Measurements from ENCODE around the gene PTPRM. TPM values are rescaled to one million over a fixed set of nuclear protein-coding genes. Genes with fewer than 3 reads are reported as not detected.

The PTPRM gene
- total and polyA plus RNA-seq, 5 donors from 2014 or later: 1.1 to 4.6 (median 3.6) TPM

DNA sequence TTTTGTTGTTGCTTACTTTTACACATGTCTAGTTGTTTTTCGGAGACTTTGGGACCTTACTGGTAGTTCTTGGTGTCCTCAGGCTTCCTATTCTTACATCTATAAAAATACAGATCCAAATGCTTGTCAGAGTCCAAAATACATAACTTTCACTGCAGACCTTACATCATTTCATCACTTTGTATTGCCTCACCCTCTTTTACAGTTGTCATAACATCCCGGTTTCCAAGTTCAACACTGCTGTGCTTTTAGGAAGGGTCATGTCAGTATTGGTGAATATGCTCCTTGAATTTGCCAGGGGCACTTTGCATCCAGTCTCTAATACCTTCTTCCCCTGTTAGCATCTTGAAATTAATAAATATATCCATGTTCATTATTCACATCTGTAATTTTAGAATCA, 523.9 kb downstream of the PTPRM start:
- Mint-ChIP-seq H3K27me3 (no peaks in the 10 kb centered on the region), H3K36me3 (no peaks in the 10 kb centered on the region), H3K4me1 (no peaks in the 10 kb centered on the region), H3K4me3 (no peak overlapping the region), H3K9me3 (peaks cover 0 to 4% (median 0%) of the 10 kb centered on the region in 7 donors), H3K27ac (no peak overlapping the region)
- Histone ChIP-seq H3K36me3 (ENCODE audit: control insufficient read depth, insufficient read depth, low read length) (no peaks in the 10 kb centered on the region), H3K9me3 (ENCODE audit: control insufficient read depth in 2 of 2, low read length in 2 of 2) (no peaks in the 10 kb centered on the region), H3K4me3 (ENCODE audit: low read depth, low read length) (no peak overlapping the region), H3K27ac (ENCODE audit: insufficient read depth, low read length, poor library complexity, severe bottlenecking) (no peak overlapping the region), H3K27me3 (ENCODE audit: control insufficient read depth, insufficient read depth, low read length) (no peaks in the 10 kb centered on the region), H3K4me1 (ENCODE audit: control insufficient read depth, insufficient read depth, low read length, poor library complexity, severe bottlenecking) (no peaks in the 10 kb centered on the region)
- ATAC-seq (ENCODE audit: low read depth in 2 of 2) (no peak), DNase-seq (no peak)

DNA sequence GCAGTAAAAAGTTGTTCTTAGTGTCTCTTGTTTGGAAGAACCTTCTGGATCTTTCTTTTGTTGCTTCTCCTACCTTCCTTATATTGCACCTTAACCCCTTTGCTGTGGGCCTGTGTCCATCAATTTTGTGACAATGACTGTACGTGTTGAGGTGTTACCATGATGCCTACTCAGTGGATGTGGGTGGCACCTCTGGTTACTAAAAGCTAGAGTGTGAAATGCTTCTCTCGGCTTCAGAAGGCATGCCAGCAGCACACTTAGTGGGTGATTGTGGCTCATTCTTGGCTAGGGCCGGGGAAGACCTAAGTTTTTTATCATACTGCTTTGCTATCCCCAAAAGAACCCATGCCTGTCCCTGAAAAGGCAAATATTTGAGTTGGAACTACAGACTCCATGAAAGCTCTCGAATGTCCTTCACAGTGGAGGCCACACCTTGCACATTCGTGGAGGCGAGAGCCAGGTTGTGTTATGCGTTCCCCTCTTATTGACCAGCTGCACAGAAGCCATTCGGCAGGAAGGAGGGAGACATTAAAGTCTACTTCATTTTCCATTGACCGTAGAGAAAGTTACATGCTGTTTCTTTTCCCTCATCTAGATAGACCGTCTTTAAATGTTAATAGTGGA, 528.9 kb downstream of the PTPRM start:
- peaks cover 0 to 14% (median 0%) of the 10 kb centered on the region in 7 donors for H3K9me3 Mint-ChIP-seq
- H3K27ac Mint-ChIP-seq: no peak overlapping the region
- no peaks in the 10 kb centered on the region for H3K36me3 ChIP-seq (ENCODE audit: control insufficient read depth, insufficient read depth, low read length)
- H3K27me3 Mint-ChIP-seq: no peaks in the 10 kb centered on the region
- H3K27me3 ChIP-seq (ENCODE audit: control insufficient read depth, insufficient read depth, low read length): no peaks in the 10 kb centered on the region
- H3K27ac ChIP-seq (ENCODE audit: insufficient read depth, low read length, poor library complexity, severe bottlenecking): no peak overlapping the region
- no peaks in the 10 kb centered on the region for H3K36me3 Mint-ChIP-seq
- H3K4me1 Mint-ChIP-seq: no peaks in the 10 kb centered on the region
- no peak for ATAC-seq (ENCODE audit: low read depth in 2 of 2)
- no peaks in the 10 kb centered on the region for H3K9me3 ChIP-seq (ENCODE audit: control insufficient read depth in 2 of 2, low read length in 2 of 2)
- H3K4me1 ChIP-seq (ENCODE audit: control insufficient read depth, insufficient read depth, low read length, poor library complexity, severe bottlenecking): no peaks in the 10 kb centered on the region
- no peak overlapping the region for H3K4me3 Mint-ChIP-seq
- no peak overlapping the region for H3K4me3 ChIP-seq (ENCODE audit: low read depth, low read length)
- no peak for DNase-seq

DNA sequence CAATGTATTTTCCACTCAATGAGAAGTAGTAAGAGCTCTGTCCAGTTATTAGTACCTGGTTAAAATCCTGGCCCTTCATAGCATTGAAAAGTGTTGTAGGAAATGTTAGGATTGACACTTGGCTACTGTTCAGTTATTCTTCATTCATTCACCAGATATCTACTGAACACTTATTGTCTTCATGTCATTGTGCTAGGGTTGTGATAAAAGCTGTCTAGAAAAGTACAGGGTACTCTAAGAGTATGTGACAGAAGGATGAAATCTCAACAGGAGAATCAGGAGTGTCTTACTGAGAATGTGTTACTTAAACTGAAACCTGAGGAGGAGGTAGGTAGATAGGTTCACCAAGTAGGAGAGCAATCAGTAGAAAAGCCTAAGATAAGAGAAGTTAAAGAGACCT, 530.3 kb downstream of the PTPRM start:
- H3K27me3 ChIP-seq (ENCODE audit: control insufficient read depth, insufficient read depth, low read length): no peaks in the 10 kb centered on the region
- no peaks in the 10 kb centered on the region for H3K36me3 Mint-ChIP-seq
- no peaks in the 10 kb centered on the region for H3K4me1 ChIP-seq (ENCODE audit: control insufficient read depth, insufficient read depth, low read length, poor library complexity, severe bottlenecking)
- no peak overlapping the region for H3K4me3 ChIP-seq (ENCODE audit: low read depth, low read length)
- no peaks in the 10 kb centered on the region for H3K9me3 ChIP-seq (ENCODE audit: control insufficient read depth in 2 of 2, low read length in 2 of 2)
- H3K4me1 Mint-ChIP-seq: no peaks in the 10 kb centered on the region
- no peaks in the 10 kb centered on the region for H3K36me3 ChIP-seq (ENCODE audit: control insufficient read depth, insufficient read depth, low read length)
- ATAC-seq (ENCODE audit: low read depth in 2 of 2): no peak
- no peak overlapping the region for H3K4me3 Mint-ChIP-seq
- no peak for DNase-seq
- no peak overlapping the region for H3K27ac ChIP-seq (ENCODE audit: insufficient read depth, low read length, poor library complexity, severe bottlenecking)
- peaks cover 0 to 14% (median 2%) of the 10 kb centered on the region in 7 donors for H3K9me3 Mint-ChIP-seq
- H3K27me3 Mint-ChIP-seq: no peaks in the 10 kb centered on the region
- no peak overlapping the region for H3K27ac Mint-ChIP-seq

DNA sequence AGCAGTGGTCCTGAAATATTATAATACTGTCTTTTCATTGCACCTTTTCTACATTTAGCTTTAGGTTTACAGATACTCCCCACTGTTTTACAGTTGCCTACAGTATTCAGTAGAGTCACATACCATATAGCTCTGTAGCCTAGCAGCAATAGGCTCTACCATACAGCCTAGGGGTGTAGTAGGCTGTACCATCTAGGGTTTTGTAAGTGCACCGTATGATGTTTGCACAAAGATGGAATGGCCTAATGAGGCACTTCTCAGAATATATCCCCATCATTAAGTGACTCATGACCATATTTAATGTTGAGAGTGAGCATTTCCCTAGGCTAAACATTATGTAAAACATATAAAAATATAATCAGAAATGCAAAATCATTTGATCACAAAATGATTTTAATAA, 530.8 kb downstream of the PTPRM start:
- no peak for ATAC-seq (ENCODE audit: low read depth in 2 of 2)
- Mint-ChIP-seq H3K4me1 (no peaks in the 10 kb centered on the region), H3K36me3 (no peaks in the 10 kb centered on the region), H3K27ac (no peak overlapping the region), H3K27me3 (no peaks in the 10 kb centered on the region), H3K9me3 (peaks cover 0 to 20% (median 3%) of the 10 kb centered on the region in 7 donors), H3K4me3 (no peak overlapping the region)
- no peak for DNase-seq
- peaks cover 0 to 2% of the 10 kb centered on the region in 2 experiments for H3K9me3 ChIP-seq (ENCODE audit: control insufficient read depth in 2 of 2, low read length in 2 of 2)
- no peaks in the 10 kb centered on the region for H3K27me3 ChIP-seq (ENCODE audit: control insufficient read depth, insufficient read depth, low read length)
- H3K4me3 ChIP-seq (ENCODE audit: low read depth, low read length): no peak overlapping the region
- H3K27ac ChIP-seq (ENCODE audit: insufficient read depth, low read length, poor library complexity, severe bottlenecking): no peak overlapping the region
- no peaks in the 10 kb centered on the region for H3K4me1 ChIP-seq (ENCODE audit: control insufficient read depth, insufficient read depth, low read length, poor library complexity, severe bottlenecking)
- H3K36me3 ChIP-seq (ENCODE audit: control insufficient read depth, insufficient read depth, low read length): no peaks in the 10 kb centered on the region

DNA sequence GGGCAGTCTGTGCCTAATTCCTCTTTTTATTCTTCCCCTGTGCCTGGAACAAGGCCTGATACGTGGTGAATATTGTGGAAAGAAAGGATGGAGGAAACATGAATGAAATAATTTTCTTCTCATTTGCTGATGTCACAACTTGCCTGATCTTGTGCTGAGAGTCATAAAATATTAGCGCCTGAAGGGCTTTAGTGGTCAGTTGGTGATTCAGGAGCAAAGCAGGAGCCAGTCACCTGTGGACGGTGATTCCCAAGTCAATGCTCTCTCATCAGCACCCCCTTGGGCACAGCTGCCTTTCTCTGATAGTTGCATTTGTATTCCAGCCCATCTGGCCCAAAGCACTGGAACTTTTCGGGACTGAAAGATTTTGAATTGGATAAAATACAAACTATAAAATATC, 539.5 kb downstream of the PTPRM start:
- no peaks in the 10 kb centered on the region for H3K27me3 ChIP-seq (ENCODE audit: control insufficient read depth, insufficient read depth, low read length)
- Mint-ChIP-seq H3K36me3 (no peaks in the 10 kb centered on the region), H3K27ac (no peak overlapping the region), H3K9me3 (peaks cover 0 to 6% (median 1%) of the 10 kb centered on the region in 7 donors), H3K4me1 (no peaks in the 10 kb centered on the region), H3K4me3 (no peak overlapping the region), H3K27me3 (no peaks in the 10 kb centered on the region)
- no peak for ATAC-seq (ENCODE audit: low read depth in 2 of 2)
- no peak overlapping the region for H3K4me3 ChIP-seq (ENCODE audit: low read depth, low read length)
- DNase-seq: no peak
- no peaks in the 10 kb centered on the region for H3K36me3 ChIP-seq (ENCODE audit: control insufficient read depth, insufficient read depth, low read length)
- H3K27ac ChIP-seq (ENCODE audit: insufficient read depth, low read length, poor library complexity, severe bottlenecking): no peak overlapping the region
- H3K9me3 ChIP-seq (ENCODE audit: control insufficient read depth in 2 of 2, low read length in 2 of 2): peaks cover 0 to 2% of the 10 kb centered on the region in 2 experiments
- no peaks in the 10 kb centered on the region for H3K4me1 ChIP-seq (ENCODE audit: control insufficient read depth, insufficient read depth, low read length, poor library complexity, severe bottlenecking)

DNA sequence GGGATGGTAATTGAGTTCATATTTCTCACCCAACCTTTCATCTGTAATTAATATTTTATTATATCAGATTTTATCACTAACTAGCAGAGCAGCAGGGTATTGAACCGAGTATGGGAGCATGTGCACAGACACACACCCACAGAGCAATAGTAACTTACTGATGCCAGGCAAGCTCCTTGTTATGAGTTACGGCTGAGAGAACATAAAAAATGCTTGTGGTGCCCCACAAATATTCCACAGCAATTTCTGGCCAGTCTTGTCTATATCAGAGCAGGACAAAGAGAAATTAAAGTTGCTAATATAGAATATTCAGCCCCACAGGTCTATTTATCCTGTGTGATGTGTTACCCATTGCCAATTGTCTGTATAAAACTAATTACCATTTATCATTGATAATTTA, 540.3 kb downstream of the PTPRM start:
- no peaks in the 10 kb centered on the region for H3K27me3 Mint-ChIP-seq
- no peak overlapping the region for H3K4me3 Mint-ChIP-seq
- Histone ChIP-seq H3K27me3 (ENCODE audit: control insufficient read depth, insufficient read depth, low read length) (no peaks in the 10 kb centered on the region), H3K4me1 (ENCODE audit: control insufficient read depth, insufficient read depth, low read length, poor library complexity, severe bottlenecking) (no peaks in the 10 kb centered on the region), H3K4me3 (ENCODE audit: low read depth, low read length) (no peak overlapping the region), H3K36me3 (ENCODE audit: control insufficient read depth, insufficient read depth, low read length) (no peaks in the 10 kb centered on the region), H3K27ac (ENCODE audit: insufficient read depth, low read length, poor library complexity, severe bottlenecking) (no peak overlapping the region), H3K9me3 (ENCODE audit: control insufficient read depth in 2 of 2, low read length in 2 of 2) (peaks cover 0 to 2% of the 10 kb centered on the region in 2 experiments)
- H3K4me1 Mint-ChIP-seq: no peaks in the 10 kb centered on the region
- DNase-seq: no peak
- H3K27ac Mint-ChIP-seq: no peak overlapping the region
- peaks cover 0 to 5% (median under 1%) of the 10 kb centered on the region in 7 donors for H3K9me3 Mint-ChIP-seq
- ATAC-seq (ENCODE audit: low read depth in 2 of 2): no peak
- no peaks in the 10 kb centered on the region for H3K36me3 Mint-ChIP-seq

DNA sequence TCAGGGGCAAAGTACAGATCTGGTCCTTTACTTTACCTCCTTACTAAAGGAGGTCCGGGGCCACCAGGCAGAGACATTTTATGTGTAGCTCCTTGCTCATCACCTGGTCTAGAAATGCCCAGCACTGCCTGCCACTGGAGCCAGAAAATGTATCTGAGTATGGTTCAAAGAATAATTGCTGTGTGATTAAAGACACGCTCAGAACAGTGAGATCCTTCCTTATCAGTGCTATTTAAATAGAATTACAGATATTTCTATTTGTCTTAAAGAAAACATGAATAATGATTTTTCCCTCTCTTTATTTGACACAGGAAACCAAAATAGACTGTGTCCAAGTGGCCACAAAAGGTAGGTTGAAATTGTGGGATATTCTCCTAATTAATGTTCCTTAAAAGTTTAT, 547.4 kb downstream of the PTPRM start:
- H3K27me3 ChIP-seq (ENCODE audit: control insufficient read depth, insufficient read depth, low read length): no peaks in the 10 kb centered on the region
- ATAC-seq (ENCODE audit: low read depth in 2 of 2) (no peak), DNase-seq (no peak)
- Mint-ChIP-seq H3K4me1 (no peaks in the 10 kb centered on the region), H3K9me3 (peaks cover 0 to 2% (median 0%) of the 10 kb centered on the region in 7 donors), H3K27ac (no peak overlapping the region), H3K36me3 (no peaks in the 10 kb centered on the region), H3K4me3 (no peak overlapping the region), H3K27me3 (no peaks in the 10 kb centered on the region)
- no peak overlapping the region for H3K4me3 ChIP-seq (ENCODE audit: low read depth, low read length)
- H3K4me1 ChIP-seq (ENCODE audit: control insufficient read depth, insufficient read depth, low read length, poor library complexity, severe bottlenecking): no peaks in the 10 kb centered on the region
- H3K36me3 ChIP-seq (ENCODE audit: control insufficient read depth, insufficient read depth, low read length): no peaks in the 10 kb centered on the region
- H3K27ac ChIP-seq (ENCODE audit: insufficient read depth, low read length, poor library complexity, severe bottlenecking): no peak overlapping the region
- no peaks in the 10 kb centered on the region for H3K9me3 ChIP-seq (ENCODE audit: control insufficient read depth in 2 of 2, low read length in 2 of 2)

DNA sequence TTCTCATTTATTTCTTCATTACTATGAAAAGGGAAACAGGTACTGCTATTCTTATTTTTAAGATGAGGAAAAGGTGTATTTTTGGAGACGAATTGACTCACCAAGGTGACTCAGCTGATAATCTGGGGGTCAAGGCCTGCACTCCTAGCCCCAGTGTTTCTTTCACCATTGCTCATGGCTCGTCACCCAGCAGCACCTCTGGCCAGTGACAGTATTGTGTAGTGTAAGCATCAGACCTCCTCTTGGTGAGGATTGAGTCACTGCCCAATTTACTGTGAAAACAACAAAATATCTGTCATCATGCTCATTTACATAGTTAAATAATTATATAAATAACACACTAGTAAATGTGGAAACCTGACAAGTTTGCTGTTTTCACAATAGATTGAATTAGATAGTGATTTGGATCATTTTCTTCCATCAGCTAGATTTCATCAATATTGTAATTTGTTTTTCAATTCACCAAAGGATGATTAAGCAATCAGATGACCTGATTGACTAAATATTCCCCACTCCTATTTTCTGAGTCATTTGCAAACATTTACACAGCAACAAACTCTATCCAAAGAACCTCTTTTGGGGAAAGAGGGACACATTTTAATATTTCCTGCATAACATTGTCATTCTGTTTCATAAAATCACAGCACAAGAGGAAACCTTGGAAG, 549.4 kb downstream of the PTPRM start:
- ATAC-seq (ENCODE audit: low read depth in 2 of 2) (no peak), DNase-seq (no peak)
- Mint-ChIP-seq H3K27ac (no peak overlapping the region), H3K4me1 (no peaks in the 10 kb centered on the region), H3K36me3 (no peaks in the 10 kb centered on the region), H3K9me3 (peaks cover 0 to 4% (median 0%) of the 10 kb centered on the region in 7 donors), H3K27me3 (no peaks in the 10 kb centered on the region), H3K4me3 (no peak overlapping the region)
- Histone ChIP-seq H3K27ac (ENCODE audit: insufficient read depth, low read length, poor library complexity, severe bottlenecking) (no peak overlapping the region), H3K36me3 (ENCODE audit: control insufficient read depth, insufficient read depth, low read length) (no peaks in the 10 kb centered on the region), H3K4me1 (ENCODE audit: control insufficient read depth, insufficient read depth, low read length, poor library complexity, severe bottlenecking) (no peaks in the 10 kb centered on the region), H3K4me3 (ENCODE audit: low read depth, low read length) (no peak overlapping the region), H3K9me3 (ENCODE audit: control insufficient read depth in 2 of 2, low read length in 2 of 2) (no peaks in the 10 kb centered on the region), H3K27me3 (ENCODE audit: control insufficient read depth, insufficient read depth, low read length) (no peaks in the 10 kb centered on the region)
